Hematopoietic multipotent progenitor cell treated with erythropoietin and hydrocortisone succinate and interleukin-3 and kit ligand, for 17 days (in vitro differentiated cells): ENCODE measurements around the gene CHST11.

ENCODE experiments used
- DNase-seq: peaks from one replicate; pipeline ENCODE4 v3.0.0-alpha.2; 2015; ENCODE audit warnings: low spot score

CHST11 gene

GRCh38 chr12:104722601-104723534, 266.1 kb downstream of the CHST11 start:
- DNase-seq = no peak

GRCh38 chr12:104723895-104724294, 267.1 kb downstream of the CHST11 start:
- DNase-seq = no peak

GRCh38 chr12:104724992-104725585, 268.3 kb downstream of the CHST11 start:
- DNase-seq = no peak

GRCh38 chr12:104725610-104726009, 268.9 kb downstream of the CHST11 start:
- no peak for DNase-seq

GRCh38 chr12:104727726-104728465, 271.1 kb downstream of the CHST11 start:
- DNase-seq = no peak

GRCh38 chr12:104729091-104729490, 272.3 kb downstream of the CHST11 start:
- no peak for DNase-seq

- no peak for DNase-seq
Measured at GRCh38 chr12:104729610-104730446, 273.1 kb downstream of the CHST11 start.

GRCh38 chr12:104730763-104731162, 274.0 kb downstream of the CHST11 start:
- no peak for DNase-seq

GRCh38 chr12:104733717-104734175, 277.0 kb downstream of the CHST11 start:
- DNase-seq = no peak

GRCh38 chr12:104734541-104735095, 277.9 kb downstream of the CHST11 start:
- DNase-seq = no peak

GRCh38 chr12:104735801-104736200, 279.1 kb downstream of the CHST11 start:
- no peak for DNase-seq

- DNase-seq = no peak
Measured at GRCh38 chr12:104736307-104736706, 279.6 kb downstream of the CHST11 start.

GRCh38 chr12:104737113-104737512, 280.4 kb downstream of the CHST11 start:
- no peak for DNase-seq

- DNase-seq = no peak
Measured at GRCh38 chr12:104737791-104738301, 281.1 kb downstream of the CHST11 start.

- no peak for DNase-seq
Measured at GRCh38 chr12:104738331-104738730, 281.6 kb downstream of the CHST11 start.

- no peak for DNase-seq
Measured at GRCh38 chr12:104738776-104739642, 282.3 kb downstream of the CHST11 start.

GRCh38 chr12:104740668-104741067, 283.9 kb downstream of the CHST11 start:
- DNase-seq = no peak

GRCh38 chr12:104741077-104741476, 284.3 kb downstream of the CHST11 start:
- no peak for DNase-seq

GRCh38 chr12:104741497-104742367, 285.0 kb downstream of the CHST11 start:
- DNase-seq = no peak
